GM12872 (cell line): Measurements from ENCODE around the gene ARF1.

ENCODE experiments used
- TF ChIP-seq, protein P1 (sequence below): IDR thresholded peaks from 3 replicates; pipeline ENCODE4 v1.5.1; 2011; ENCODE audit warnings: low read depth, mild to moderate bottlenecking, low read length, moderate library complexity; ENCODE audit not compliant: insufficient read depth

Gene ARF1

DNA sequence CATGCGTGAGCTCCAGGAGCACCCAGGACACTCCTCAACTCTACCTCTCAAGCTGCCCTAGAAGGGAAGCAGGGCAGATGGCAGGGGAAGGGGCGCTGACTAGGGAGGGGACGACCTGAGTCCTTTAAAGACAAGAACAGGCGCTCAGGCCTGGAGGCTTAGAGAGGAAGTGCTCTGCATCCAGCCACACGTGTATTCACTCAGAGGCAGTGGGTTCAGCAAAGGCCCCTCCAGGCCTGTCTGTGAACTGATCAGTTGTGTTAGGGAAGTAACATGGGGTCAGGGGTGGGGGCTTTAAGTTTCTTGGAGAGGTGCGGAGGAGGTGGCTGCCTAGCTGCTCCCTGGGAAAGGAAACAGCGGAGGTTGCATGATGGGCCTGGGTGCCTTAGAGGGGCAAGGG lies 37.1 kb upstream of the ARF1 start:
- TF ChIP-seq, protein P1, sequence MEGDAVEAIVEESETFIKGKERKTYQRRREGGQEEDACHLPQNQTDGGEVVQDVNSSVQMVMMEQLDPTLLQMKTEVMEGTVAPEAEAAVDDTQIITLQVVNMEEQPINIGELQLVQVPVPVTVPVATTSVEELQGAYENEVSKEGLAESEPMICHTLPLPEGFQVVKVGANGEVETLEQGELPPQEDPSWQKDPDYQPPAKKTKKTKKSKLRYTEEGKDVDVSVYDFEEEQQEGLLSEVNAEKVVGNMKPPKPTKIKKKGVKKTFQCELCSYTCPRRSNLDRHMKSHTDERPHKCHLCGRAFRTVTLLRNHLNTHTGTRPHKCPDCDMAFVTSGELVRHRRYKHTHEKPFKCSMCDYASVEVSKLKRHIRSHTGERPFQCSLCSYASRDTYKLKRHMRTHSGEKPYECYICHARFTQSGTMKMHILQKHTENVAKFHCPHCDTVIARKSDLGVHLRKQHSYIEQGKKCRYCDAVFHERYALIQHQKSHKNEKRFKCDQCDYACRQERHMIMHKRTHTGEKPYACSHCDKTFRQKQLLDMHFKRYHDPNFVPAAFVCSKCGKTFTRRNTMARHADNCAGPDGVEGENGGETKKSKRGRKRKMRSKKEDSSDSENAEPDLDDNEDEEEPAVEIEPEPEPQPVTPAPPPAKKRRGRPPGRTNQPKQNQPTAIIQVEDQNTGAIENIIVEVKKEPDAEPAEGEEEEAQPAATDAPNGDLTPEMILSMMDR: no peak

DNA sequence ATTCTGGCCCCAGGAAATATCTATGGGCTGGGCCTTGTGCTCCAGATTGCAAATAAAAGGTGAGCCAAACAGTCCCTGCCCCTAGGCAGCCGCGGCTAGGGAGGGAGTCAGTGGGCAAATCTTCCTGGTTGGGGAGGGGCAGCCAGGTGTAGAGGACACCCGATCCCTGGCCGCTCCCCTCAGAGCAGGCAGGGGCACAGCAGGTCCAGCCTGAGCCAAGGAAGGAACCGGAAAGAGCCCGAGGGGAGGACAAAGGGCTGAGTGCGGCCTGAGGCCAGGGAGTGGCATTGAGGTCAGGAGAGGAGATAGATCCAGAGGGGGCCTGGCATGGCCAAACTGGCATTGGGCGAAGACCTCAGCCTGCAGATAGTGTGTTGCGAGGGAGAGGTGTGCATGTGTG lies 36.6 kb upstream of the ARF1 start:
- TF ChIP-seq, protein P1: no peak

DNA sequence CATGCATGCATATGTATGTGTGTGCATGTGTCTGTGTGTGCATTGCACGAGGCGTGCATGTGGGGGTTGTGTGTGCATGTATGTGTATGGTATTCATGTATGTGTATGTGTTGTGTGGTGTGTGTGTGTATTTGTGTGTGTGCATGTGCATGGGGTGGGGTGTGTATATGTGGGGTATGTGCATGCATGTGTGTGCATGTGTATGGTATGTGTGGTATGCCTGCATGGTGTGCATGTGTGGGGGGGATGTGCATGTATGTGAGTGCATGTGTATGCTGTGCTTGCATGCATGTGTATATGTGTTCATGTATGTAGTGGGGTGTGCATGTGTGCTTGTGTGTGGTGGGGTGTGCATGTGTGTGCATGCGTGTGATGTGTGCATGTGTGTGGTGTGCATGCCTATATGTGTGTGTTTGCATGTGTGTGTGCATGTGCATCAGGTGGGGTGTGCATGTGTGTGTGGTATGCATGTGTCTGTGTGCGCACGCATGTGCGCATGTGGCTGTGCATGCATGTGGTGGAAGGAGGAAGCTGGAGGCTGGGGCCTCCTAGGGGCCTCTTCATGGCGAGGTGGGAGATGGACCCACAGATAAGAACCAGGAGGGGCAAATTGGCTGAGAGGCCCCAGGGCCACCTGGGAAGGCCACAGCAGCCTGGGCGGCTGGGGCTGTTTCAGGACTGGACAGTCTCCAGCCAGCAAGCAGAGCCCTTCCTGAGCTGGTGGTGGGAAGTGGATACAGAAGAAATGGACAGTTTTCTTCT lies 35.9 kb upstream of the ARF1 start:
- TF ChIP-seq, protein P1: no peak

DNA sequence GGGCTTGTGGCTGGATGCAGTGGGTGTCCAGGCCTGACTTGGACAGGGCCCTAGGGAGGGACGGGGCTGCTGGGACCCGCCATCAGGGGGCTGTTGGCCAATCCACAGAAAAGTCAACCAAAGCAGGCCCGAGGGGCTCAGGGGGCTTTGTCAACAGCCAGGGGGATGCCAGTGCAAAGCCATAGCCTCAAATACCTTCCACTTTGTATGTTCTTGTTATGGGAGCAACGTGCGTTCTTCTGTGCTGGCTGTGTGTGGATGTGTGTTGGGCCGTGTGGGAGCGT lies 35.4 kb upstream of the ARF1 start:
- TF ChIP-seq, protein P1: no peak

DNA sequence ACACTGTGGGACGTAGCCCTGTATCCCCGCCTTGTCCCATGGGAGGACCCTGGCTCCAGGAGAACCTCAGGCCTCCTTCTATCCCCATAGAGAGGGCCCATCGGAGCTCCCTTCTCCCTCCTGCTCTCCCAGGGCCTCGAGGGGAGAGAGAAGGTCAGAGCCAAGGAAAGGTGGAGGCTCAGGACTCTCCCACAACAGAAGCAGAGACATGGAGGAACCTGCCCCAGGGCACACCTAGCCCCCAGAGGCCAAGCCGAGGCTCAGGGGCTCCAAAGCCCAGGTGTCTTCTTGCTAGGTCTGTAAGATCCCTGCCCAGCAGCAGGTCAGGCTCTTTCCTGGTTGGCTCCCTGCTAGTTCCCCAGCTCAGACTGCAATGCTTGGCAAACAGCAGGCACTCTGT lies 34.4 kb upstream of the ARF1 start:
- TF ChIP-seq, protein P1: no peak

DNA sequence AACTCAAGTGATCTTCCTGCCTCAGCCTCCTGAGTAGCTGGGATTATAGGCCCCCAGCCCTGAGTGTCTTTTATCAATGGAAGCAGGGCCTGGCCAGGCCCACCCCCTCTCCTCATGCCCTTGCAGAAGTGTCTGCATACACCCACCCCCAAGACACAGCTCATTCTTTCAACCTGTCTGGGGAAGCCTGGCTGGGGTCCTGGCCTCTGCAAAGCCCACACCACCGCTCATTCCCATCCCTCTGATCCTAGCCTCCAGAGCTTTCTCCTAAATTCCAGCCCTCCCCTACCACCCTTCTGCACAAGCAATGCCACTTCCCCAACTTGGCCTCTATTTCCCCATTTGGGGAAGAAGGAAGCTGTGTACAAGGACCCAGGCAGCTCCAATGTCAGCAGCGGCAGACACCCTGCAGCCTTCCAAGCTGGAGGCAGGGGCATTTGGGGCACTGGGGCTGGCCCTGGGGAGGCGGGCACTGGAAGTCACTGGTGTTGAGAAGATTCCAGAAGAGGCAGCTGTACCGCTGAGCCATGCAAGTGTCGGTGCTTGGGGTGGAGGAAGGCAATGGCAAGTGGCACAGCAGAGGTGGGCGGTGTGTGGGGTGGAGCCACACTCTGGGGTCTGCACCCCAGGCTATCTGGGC lies 33.7 kb upstream of the ARF1 start:
- TF ChIP-seq, protein P1: no peak

DNA sequence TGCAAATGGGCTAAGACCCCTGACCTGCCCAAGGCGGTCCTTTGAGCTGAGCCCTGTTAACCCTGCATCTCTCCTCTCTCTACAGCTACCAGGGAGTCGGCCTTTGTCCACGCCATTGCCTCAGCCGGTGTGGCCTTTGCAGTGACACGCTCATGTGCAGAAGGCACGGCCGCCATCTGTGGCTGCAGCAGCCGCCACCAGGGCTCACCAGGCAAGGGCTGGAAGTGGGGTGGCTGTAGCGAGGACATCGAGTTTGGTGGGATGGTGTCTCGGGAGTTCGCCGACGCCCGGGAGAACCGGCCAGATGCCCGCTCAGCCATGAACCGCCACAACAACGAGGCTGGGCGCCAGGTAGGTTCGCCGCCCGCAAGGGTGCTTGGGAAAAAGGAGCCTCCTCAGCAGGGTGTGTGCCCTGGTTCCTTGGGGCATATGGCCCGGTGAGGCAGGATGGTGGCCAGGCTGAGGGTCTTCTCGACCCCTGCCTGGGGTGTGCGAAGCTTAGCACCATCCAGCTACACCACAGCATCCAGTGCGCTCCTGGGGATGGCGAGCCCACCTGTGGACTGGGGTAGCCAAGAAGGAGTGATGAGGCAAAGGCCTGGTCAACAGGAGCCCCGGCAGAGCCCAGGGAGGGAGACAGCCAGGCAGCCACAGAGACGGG lies 31.8 kb upstream of the ARF1 start:
- TF ChIP-seq, protein P1: no peak
